Pancreas (tissue), 10 donors: ENCODE data around the gene RABGAP1L. TPM values are rescaled to one million over a fixed set of nuclear protein-coding genes. Genes with fewer than 3 reads are reported as not detected.
A peak's percentile ranks its signal among the peaks of the same experiment; 100 is the strongest.

Source experiments
- ATAC-seq, 4 donors: fragments of 200-7000 bp; cut with Tn5 transposase; one replicate each; pipeline versions ENCODE4 v1.8.0 to v1.9.1; 2020; ENCODE audit warnings: mild to moderate bottlenecking in 4 of 4, moderate library complexity in 4 of 4
- DNase-seq, 6 donors: peaks; one replicate each; pipeline ENCODE4 v3.0.0-alpha.2; 2020
- FAIRE-seq: peaks from 2 replicates; lab custom pipeline; 2012; peaks lifted over from hg19 to GRCh38; lab: Jason Lieb, UNC
- H3K27ac ChIP-seq, 4 donors: fragments of 200-600 bp; sonication (generic); 1 replicate in 3 of 4; 2 replicates in 1 of 4; pipeline versions ENCODE4 v1.5.0 to v1.8.0; 2020
- H3K27me3 ChIP-seq, 4 donors: fragments of 200-600 bp; one replicate each; pipeline ENCODE4 v1.8.0; 2021
- H3K36me3 ChIP-seq, 3 donors: fragments of 200-600 bp; sonication (generic) in 1 of 3; one replicate each; pipeline versions ENCODE4 v1.5.0 to v1.8.0; 2020 to 2021
- H3K4me1 ChIP-seq, 3 donors: fragments of 200-600 bp; one replicate each; pipeline ENCODE4 v1.8.0; 2021
- H3K4me3 ChIP-seq, 4 donors: fragments of 200-600 bp; sonication (generic) in 2 of 4; one replicate each; pipeline versions ENCODE4 v1.5.0 to v1.8.0; 2020 to 2021
- H3K9me3 ChIP-seq, 4 donors: fragments of 200-600 bp; one replicate each; pipeline ENCODE4 v1.8.0; 2021
- CTCF ChIP-seq, 4 donors: fragments of 200-600 bp; sonication (generic) in 3 of 4; IDR thresholded peaks; one replicate each; pipeline versions ENCODE4 v1.5.0 to v1.8.0; 2021; ENCODE audit warnings: antibody characterized with exemption in 4 of 4
- WGBS, 2 donors: extraction: QIAGEN DNeasy Blood & Tissue Kit; methylation state at CpG; one replicate each; pipeline ENCODE4 v1.1.7; 2013; 5-methylcytosine and 5-hydroxymethylcytosine counted together
- intact Hi-C, 3 donors: fragments of 100-400 bp; cut with DNase I; formaldehyde crosslinking; loops; one replicate each; pipeline versions ENCODE4 v1.11.1 to v1.14.2; 2022
- polyA plus RNA-seq, 2 donors: library from polyadenylated mRNA; stranded (reverse); fragments of 200-250 nt; gene quantifications; one replicate each; pipeline ENCODE4 v1.2.3, GENCODE V29; 2013
- total RNA-seq, 6 donors: library from RNA; stranded (reverse); fragmentation: NEBNext Ultra II Directional in 4 of 6; extraction: Animal tissue kit (Norgen Biotek cat#: 25700) in 4 of 6; gene quantifications; one replicate each; pipeline versions ENCODE4 v1.2.1 to v1.2.4, GENCODE V29; 2021 to 2023
- donor health status: healthy with polysubstance abuse.
- donor health status: DM: no; HTN: no; CAD: no; lungs with moderate emphysema.
- donor health status: DM: no; HTN: no; CAD: no.
- donor health status: control.
- donor health status: control.
- donor health status: Bipolar disorder and iron deficiency.
- donor health status: DM: yes; HTN: yes; CAD: no.
- donor health status: DM: no; HTN: no; CAD: no.
- donor health status: DM: no; HTN: no; CAD: no.
- donor health status: DM: yes; HTN: yes; CAD: no.

RABGAP1L gene
- total and polyA plus RNA-seq, 8 donors, result 13.9 to 64.8 (median 36.1) TPM

GRCh38 chr1:174964261-174964971, 805.1 kb downstream of the RABGAP1L start:
- Histone ChIP-seq H3K4me3 (no peak overlapping the region), H3K4me1 (peaks cover 10 to 24% (median 11%) of the 10 kb centered on the region in 3 donors), H3K27ac (peak overlapping the region in 2 of 4 donors; percentile 55 to 61), H3K36me3 (no peaks in the 10 kb centered on the region), H3K27me3 (no peaks in the 10 kb centered on the region), H3K9me3 (no peaks in the 10 kb centered on the region)
- DNase-seq, result no peak
- intact Hi-C loops, result no loop called here
- no peak for FAIRE-seq
- peak in 3 of 4 donors; percentile 52 to 78 (median 67) for ATAC-seq
- TF ChIP-seq CTCF (IDR thresholded peaks at IDR 0.05), result no peak
- 61% methylated on average over 6 of the region's 6 CpGs for WGBS, 2 donors

GRCh38 chr1:174964972-174965361, 805.6 kb downstream of the RABGAP1L start:
- no peaks in the 10 kb centered on the region for H3K9me3 ChIP-seq
- DNase-seq, result no peak
- peak in 3 of 4 donors; percentile 32 to 41 (median 36) for ATAC-seq
- H3K36me3 ChIP-seq, result no peaks in the 10 kb centered on the region
- FAIRE-seq, result no peak
- intact Hi-C loops, result no loop called here
- no peak for TF ChIP-seq CTCF (IDR thresholded peaks at IDR 0.05)
- 15 to 31% methylated on average over 1 of the region's 1 CpG for WGBS, 2 donors
- H3K4me3 ChIP-seq, result no peak overlapping the region
- H3K27me3 ChIP-seq, result no peaks in the 10 kb centered on the region
- H3K27ac ChIP-seq, result peak overlapping the region in 2 of 4 donors; percentile 55 to 61
- peaks cover 10 to 24% (median 11%) of the 10 kb centered on the region in 3 donors for H3K4me1 ChIP-seq

GRCh38 chr1:174965362-174966007, 806.2 kb downstream of the RABGAP1L start:
- whole genome bisulfite sequencing, 2 donors, result 45 to 46% methylated on average over 3 of the region's 3 CpGs
- Histone ChIP-seq H3K4me1 (peaks cover 10 to 24% (median 11%) of the 10 kb centered on the region in 3 donors), H3K9me3 (no peaks in the 10 kb centered on the region), H3K36me3 (no peaks in the 10 kb centered on the region), H3K4me3 (no peak overlapping the region), H3K27ac (peak overlapping the region in 2 of 4 donors; percentile 55 to 61), H3K27me3 (no peaks in the 10 kb centered on the region)
- TF ChIP-seq CTCF (IDR thresholded peaks at IDR 0.05), result no peak
- FAIRE-seq (no peak), DNase-seq (no peak), ATAC-seq (peak in 3 of 4 donors; percentile 42 to 61 (median 57))
- intact Hi-C loops, result no loop called here

GRCh38 chr1:174966008-174966572, 806.8 kb downstream of the RABGAP1L start:
- H3K9me3 ChIP-seq, result no peaks in the 10 kb centered on the region
- H3K36me3 ChIP-seq, result no peaks in the 10 kb centered on the region
- peak; percentile 20 to 51 (median 48) for ATAC-seq
- WGBS, 2 donors, result 9% methylated on average over 1 of the region's 1 CpG
- H3K4me1 ChIP-seq, result peaks cover 10 to 24% (median 11%) of the 10 kb centered on the region in 3 donors
- TF ChIP-seq CTCF (IDR thresholded peaks at IDR 0.05), result no peak
- DNase-seq, result no peak
- no peak for FAIRE-seq
- intact Hi-C loops, result no loop called here
- peak overlapping the region in 2 of 4 donors; percentile 55 to 61 for H3K27ac ChIP-seq
- no peaks in the 10 kb centered on the region for H3K27me3 ChIP-seq
- H3K4me3 ChIP-seq, result no peak overlapping the region
